Calu3 (cell line): ENCODE results near the gene TLE6. TPM values are rescaled to one million over a fixed set of nuclear protein-coding genes. Genes with fewer than 3 reads are reported as not detected.
"Not testable (repeated sequence)": the region's sequence is repeated elsewhere in the genome, so short reads cannot be mapped to it uniquely, and the experiment has no call there.

Experiments used
- BruUV-seq: library from RNA; stranded (reverse); fragments of 400-500 nt; replicated peaks from 2 replicates; lab custom pipeline; 2021; lab: Mats Ljungman, UMichigan
- CTCF ChIA-PET: fragments of 300-600 bp; sonication (Branson Sonifier 250); formaldehyde crosslinking; loops from one replicate; lab custom pipeline; 2022; ENCODE audit warnings: antibody characterized with exemption; lab: Charles Lee
- DNase-seq: peaks from one replicate; pipeline ENCODE4 v3.0.0; 2022
- H3K27ac Mint-ChIP-seq: one replicate; pipeline ENCODE4 v1.8.0; 2022; ENCODE audit warnings: mixed read lengths; ENCODE audit not compliant: unreplicated experiment
- H3K27me3 Mint-ChIP-seq: one replicate; pipeline ENCODE4 v1.8.0; 2022; ENCODE audit warnings: mixed read lengths; ENCODE audit not compliant: unreplicated experiment
- H3K36me3 Mint-ChIP-seq: one replicate; pipeline ENCODE4 v1.8.0; 2022; ENCODE audit warnings: mild to moderate bottlenecking, moderate library complexity, mixed read lengths; ENCODE audit not compliant: insufficient read depth, unreplicated experiment
- H3K4me1 Mint-ChIP-seq: one replicate; pipeline ENCODE4 v1.8.0; 2022; ENCODE audit warnings: mild to moderate bottlenecking, low read depth, mixed read lengths; ENCODE audit not compliant: unreplicated experiment
- H3K4me3 Mint-ChIP-seq: one replicate; pipeline ENCODE4 v1.8.0; 2022; ENCODE audit warnings: mild to moderate bottlenecking, low read depth, moderate library complexity, mixed read lengths; ENCODE audit not compliant: unreplicated experiment
- H3K9me3 Mint-ChIP-seq: one replicate; pipeline ENCODE4 v1.8.0; 2022; ENCODE audit warnings: low read depth, mixed read lengths; ENCODE audit not compliant: unreplicated experiment
- intact Hi-C: fragments of 100-400 bp; cut with micrococcal nuclease; formaldehyde crosslinking; loops from one replicate; pipeline ENCODE4 v1.10.0; 2022; ENCODE audit not compliant: unreplicated experiment
- total RNA-seq: library from RNA; stranded (reverse); gene quantifications from 2 replicates; pipeline ENCODE4 v1.2.3, GENCODE V29; 2022
- TF ChIP-seq, protein P1 (sequence below): fragments of 200-600 bp; IDR thresholded peaks from one replicate; pipeline ENCODE4 v1.8.0; 2022; ENCODE audit warnings: antibody characterized with exemption; ENCODE audit not compliant: unreplicated experiment

TLE6 gene
- total RNA-seq, 1 experiment from 2014 or later, result 2.1 TPM

DNA sequence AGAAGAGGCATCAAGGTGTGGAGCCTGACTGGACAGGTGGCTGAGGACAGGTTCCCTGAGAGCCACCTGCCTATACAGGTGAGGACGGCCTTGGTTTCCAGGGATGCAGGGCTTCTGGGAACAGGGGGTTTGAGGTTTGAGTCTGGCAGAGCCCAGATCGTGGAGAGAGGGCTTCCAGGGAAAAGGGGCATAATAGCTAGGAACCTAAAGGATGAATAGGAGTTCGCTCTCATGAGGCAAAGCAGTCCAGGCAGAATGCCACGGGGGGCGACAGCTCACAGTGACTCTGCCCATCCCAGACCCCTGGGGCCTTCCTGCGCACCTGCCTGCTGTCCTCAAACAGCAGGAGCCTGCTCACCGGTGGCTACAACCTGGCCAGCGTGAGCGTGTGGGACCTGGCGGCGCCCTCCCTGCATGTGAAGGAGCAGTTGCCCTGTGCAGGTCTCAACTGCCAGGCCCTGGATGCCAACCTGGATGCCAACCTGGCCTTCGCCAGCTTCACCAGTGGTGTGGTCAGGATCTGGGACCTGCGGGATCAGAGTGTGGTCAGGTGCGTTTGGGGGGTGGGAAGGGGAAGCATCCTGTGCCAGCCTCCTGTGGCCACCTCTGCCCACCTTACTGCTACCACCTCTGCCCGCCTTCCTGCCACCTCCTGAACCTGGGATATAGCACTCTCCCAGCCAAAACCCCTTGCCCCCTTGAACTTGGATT is 12.0 kb downstream of the TLE6 start:
- BruUV-seq, result no TSS peak
- no peak overlapping the region for H3K27ac Mint-ChIP-seq
- H3K36me3 Mint-ChIP-seq, result no peaks in the 10 kb centered on the region
- no peaks in the 10 kb centered on the region for H3K4me1 Mint-ChIP-seq
- H3K4me3 Mint-ChIP-seq, result no peak overlapping the region
- peaks cover 14% of the 10 kb centered on the region for H3K27me3 Mint-ChIP-seq
- intact Hi-C loops, result no loop called here
- no peaks in the 10 kb centered on the region for H3K9me3 Mint-ChIP-seq
- CTCF ChIA-PET, result no interaction called here
- DNase-seq, result no peak
- TF ChIP-seq, protein P1, sequence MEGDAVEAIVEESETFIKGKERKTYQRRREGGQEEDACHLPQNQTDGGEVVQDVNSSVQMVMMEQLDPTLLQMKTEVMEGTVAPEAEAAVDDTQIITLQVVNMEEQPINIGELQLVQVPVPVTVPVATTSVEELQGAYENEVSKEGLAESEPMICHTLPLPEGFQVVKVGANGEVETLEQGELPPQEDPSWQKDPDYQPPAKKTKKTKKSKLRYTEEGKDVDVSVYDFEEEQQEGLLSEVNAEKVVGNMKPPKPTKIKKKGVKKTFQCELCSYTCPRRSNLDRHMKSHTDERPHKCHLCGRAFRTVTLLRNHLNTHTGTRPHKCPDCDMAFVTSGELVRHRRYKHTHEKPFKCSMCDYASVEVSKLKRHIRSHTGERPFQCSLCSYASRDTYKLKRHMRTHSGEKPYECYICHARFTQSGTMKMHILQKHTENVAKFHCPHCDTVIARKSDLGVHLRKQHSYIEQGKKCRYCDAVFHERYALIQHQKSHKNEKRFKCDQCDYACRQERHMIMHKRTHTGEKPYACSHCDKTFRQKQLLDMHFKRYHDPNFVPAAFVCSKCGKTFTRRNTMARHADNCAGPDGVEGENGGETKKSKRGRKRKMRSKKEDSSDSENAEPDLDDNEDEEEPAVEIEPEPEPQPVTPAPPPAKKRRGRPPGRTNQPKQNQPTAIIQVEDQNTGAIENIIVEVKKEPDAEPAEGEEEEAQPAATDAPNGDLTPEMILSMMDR, result no peak

DNA sequence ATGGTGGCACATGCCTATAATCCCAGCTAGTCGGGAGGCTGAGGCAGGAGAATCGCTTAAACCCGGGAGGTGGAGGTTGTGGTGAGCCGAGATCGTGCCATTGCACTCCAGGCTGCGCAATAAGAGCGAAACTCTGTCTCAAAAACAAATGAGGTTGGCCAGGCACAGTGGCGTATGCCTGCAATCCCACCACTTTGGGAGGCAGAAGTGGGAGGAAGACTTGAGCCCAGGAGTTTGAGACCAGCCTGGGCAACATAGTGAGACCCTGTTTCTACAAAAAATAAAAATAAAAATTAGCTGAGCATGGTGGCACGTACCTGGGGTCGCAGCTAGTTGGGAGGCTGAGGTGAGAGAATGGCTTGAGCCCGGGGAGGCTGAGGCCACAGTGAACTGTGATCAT is 15.0 kb downstream of the TLE6 start:
- H3K4me1 Mint-ChIP-seq, H3K4me3 Mint-ChIP-seq, H3K36me3 Mint-ChIP-seq, CTCF ChIA-PET, intact Hi-C loops, H3K27ac Mint-ChIP-seq, BruUV-seq, DNase-seq, H3K9me3 Mint-ChIP-seq: not testable (repeated sequence)
- peaks cover 30% of the 10 kb centered on the region for H3K27me3 Mint-ChIP-seq

DNA sequence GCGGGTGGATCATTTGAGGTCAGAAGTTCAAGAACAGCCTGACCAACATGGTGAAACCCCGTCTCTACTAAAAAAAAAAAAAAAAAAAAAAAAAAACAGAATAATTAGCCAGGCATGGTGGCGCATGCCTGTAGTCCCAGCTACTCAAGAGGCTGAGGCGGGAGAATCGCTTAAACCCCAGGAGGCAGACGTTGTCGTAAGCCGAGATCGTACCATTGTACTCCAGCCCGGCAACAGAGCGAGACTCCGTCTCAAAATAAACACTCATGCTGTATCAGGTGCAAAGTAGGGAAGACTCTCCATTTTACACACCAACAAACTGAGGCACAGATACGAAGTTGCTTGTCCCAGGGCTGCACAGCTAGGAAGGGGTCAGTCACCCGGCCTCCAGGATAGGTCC is 15.6 kb downstream of the TLE6 start:
- CTCF ChIA-PET, result no interaction called here
- Mint-ChIP-seq H3K27me3 (peaks cover 30% of the 10 kb centered on the region), H3K4me1 (no peaks in the 10 kb centered on the region), H3K9me3 (no peaks in the 10 kb centered on the region), H3K27ac (no peak overlapping the region), H3K4me3 (no peak overlapping the region), H3K36me3 (peaks cover 3% of the 10 kb centered on the region)
- BruUV-seq, result no TSS peak
- TF ChIP-seq, protein P1, result no peak
- intact Hi-C loops, result no loop called here
- no peak for DNase-seq

DNA sequence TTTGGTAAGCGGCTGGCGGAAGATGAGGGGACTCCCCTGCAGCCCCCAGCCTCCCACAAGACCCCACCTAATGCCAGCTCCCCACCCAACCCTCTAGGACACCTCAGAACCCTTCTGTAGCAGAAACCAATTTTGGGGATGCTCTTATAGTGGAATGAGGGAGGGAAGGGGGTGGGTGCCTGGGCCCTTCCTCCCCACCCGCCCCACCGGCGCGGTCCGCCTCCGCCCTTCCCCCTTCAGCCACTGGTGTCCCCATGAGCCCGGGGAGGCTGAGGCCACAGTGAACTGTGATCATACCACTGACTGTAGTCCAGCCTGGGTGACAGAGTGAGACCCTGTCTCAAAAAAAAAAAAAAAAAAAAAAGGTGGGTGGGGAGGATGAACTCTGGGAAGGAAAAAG is 16.2 kb downstream of the TLE6 start:
- no peak overlapping the region for H3K27ac Mint-ChIP-seq

More for the DNA sequence above, 16.2 kb downstream of the TLE6 start:
- peaks cover 23% of the 10 kb centered on the region for H3K27me3 Mint-ChIP-seq
- BruUV-seq, result no TSS peak
- H3K4me1 Mint-ChIP-seq, result no peaks in the 10 kb centered on the region
- H3K4me3 Mint-ChIP-seq, result no peak overlapping the region
- CTCF ChIA-PET, result no interaction called here
- H3K36me3 Mint-ChIP-seq, result peaks cover 3% of the 10 kb centered on the region
- TF ChIP-seq, protein P1, result no peak
- intact Hi-C loops, result no loop called here
- no peaks in the 10 kb centered on the region for H3K9me3 Mint-ChIP-seq
- DNase-seq, result no peak
